Measurements from ENCODE around the gene SMIM22. TPM values are rescaled to one million over a fixed set of nuclear protein-coding genes. Genes with fewer than 3 reads are reported as not detected.

SMIM22 gene
- total RNA-seq: not detected

GRCh38 chr16:4795181-4795827, at the start of gene SMIM22:
Gene SMIM22, plus strand, starts transcription at chr16:4795369. Its CDS starts 366 bp downstream, at chr16:4795735.
- no peak for DNase-seq
- Mint-ChIP-seq H3K27me3 (no peaks in the 10 kb centered on the region), H3K4me1 (no peaks in the 10 kb centered on the region), H3K4me3 (no peak within 1 kb of the TSS), H3K36me3 (no peaks in the 10 kb centered on the region), H3K9me3 (no peaks in the 10 kb centered on the region), H3K27ac (no peak within 1 kb of the TSS)

DNA sequence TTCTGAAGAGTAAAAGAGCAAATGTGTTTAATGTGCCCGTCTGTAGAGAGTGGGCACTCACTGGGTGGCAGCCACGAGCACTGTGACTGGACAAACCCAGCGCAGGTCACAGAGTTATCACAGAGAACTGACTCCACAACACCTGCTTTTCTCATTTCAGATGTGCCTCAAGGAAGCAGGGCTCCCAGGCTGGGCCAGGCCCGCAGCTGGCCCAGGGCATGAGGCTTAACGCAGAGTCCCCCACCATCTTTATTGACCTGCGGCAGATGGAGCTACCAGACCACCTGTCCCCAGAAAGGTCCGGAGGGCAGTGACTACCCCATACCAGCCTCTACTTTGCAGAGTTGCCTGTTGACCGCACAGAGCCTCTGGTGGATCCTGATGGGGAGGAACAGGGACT, 49.0 kb upstream of the SMIM22 start:
- Mint-ChIP-seq H3K9me3 (no peaks in the 10 kb centered on the region), H3K4me3 (no peak overlapping the region), H3K36me3 (peaks cover 2% of the 10 kb centered on the region), H3K27ac (peak overlapping the region; percentile 4), H3K4me1 (peaks cover 39% of the 10 kb centered on the region), H3K27me3 (no peaks in the 10 kb centered on the region)
- no peak for DNase-seq

- Mint-ChIP-seq H3K36me3 (peaks cover 2% of the 10 kb centered on the region), H3K4me1 (peaks cover 39% of the 10 kb centered on the region), H3K27ac (peak overlapping the region; percentile 88), H3K4me3 (no peak overlapping the region), H3K9me3 (no peaks in the 10 kb centered on the region), H3K27me3 (no peaks in the 10 kb centered on the region)
- DNase-seq: peak; percentile 18
Observed at GRCh38 chr16:4746991-4747574, 48.1 kb upstream of the SMIM22 start.

- Mint-ChIP-seq H3K9me3 (no peaks in the 10 kb centered on the region), H3K27me3 (no peaks in the 10 kb centered on the region), H3K27ac (peak overlapping the region; percentile 88), H3K36me3 (peaks cover 2% of the 10 kb centered on the region), H3K4me3 (peak overlapping the region; percentile 35), H3K4me1 (peaks cover 33% of the 10 kb centered on the region)
- DNase-seq: no peak
Observed at GRCh38 chr16:4747906-4748681, 47.1 kb upstream of the SMIM22 start.

DNA sequence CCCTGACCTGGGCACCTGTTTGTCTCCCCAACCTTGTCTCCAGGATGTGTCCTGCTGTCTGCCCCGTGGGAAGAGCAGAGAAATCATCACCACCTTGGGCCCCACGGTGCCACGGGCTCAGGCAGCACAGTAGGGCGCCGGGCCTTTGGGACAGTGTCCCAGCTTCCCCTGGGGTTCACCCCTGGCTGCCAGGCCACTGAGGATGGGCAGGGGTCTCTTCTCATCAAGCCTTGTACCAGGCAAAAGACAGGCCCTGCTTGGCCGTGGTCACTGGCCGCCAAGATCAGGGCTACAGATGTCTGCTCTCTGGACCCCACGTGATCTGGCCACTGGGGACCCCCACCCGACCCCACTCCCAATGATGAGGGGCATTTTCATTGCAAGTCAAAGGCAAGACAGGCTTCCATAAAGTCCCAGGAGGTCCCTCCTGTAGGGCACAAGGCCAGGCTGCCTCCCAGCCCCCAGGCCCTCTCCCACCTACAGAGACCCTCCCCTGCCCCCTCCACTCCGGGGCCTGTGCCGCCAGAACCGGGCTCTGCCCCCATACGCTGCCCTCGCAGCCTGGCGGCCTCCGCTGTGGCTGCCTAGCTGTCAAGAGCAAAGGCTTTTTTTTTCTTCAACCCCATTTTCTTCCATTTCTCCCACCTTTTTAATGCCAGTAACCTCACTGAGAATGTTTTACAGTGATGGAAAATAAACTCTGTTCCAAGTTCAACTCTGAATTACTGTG, 46.3 kb upstream of the SMIM22 start:
- Mint-ChIP-seq H3K27ac (peak overlapping the region; percentile 88), H3K4me1 (peaks cover 27% of the 10 kb centered on the region), H3K4me3 (no peak overlapping the region), H3K27me3 (no peaks in the 10 kb centered on the region), H3K9me3 (no peaks in the 10 kb centered on the region), H3K36me3 (peaks cover 2% of the 10 kb centered on the region)
- no peak for DNase-seq

DNA sequence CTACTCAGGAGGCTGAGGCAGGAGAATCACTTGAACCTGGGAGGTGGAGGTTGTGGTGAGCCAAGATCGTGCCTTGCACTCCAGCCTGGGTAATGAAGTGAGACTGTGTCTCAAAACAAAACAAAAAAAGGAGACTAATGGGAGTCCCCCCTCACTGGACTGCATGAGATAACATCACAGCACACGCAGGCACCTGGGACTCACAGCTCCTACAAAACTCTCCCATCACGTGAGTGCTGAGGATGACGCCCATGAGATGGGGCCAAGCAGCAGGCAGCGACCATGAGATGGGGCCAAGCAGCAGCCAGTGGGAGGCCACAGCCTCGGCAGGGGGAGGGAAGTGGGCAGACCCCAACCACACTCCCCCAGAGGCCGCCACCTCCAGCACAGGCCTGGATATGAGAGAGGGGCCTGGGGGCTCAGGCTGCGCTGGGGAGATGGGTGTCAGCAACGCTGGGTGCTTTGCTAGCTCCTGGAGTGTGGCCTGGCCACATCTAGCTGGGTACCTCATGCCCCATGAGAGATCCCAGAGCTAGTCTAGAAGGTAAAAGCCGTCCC, 45.4 kb upstream of the SMIM22 start:
- H3K27me3 Mint-ChIP-seq: no peaks in the 10 kb centered on the region
- no peaks in the 10 kb centered on the region for H3K9me3 Mint-ChIP-seq
- H3K27ac Mint-ChIP-seq: no peak overlapping the region
- DNase-seq: no peak
- no peak overlapping the region for H3K4me3 Mint-ChIP-seq
- H3K36me3 Mint-ChIP-seq: peaks cover 4% of the 10 kb centered on the region
- peaks cover 27% of the 10 kb centered on the region for H3K4me1 Mint-ChIP-seq

GRCh38 chr16:4750896-4751295, 44.3 kb upstream of the SMIM22 start:
- H3K36me3 Mint-ChIP-seq: peaks cover 14% of the 10 kb centered on the region
- no peak for DNase-seq

DNA sequence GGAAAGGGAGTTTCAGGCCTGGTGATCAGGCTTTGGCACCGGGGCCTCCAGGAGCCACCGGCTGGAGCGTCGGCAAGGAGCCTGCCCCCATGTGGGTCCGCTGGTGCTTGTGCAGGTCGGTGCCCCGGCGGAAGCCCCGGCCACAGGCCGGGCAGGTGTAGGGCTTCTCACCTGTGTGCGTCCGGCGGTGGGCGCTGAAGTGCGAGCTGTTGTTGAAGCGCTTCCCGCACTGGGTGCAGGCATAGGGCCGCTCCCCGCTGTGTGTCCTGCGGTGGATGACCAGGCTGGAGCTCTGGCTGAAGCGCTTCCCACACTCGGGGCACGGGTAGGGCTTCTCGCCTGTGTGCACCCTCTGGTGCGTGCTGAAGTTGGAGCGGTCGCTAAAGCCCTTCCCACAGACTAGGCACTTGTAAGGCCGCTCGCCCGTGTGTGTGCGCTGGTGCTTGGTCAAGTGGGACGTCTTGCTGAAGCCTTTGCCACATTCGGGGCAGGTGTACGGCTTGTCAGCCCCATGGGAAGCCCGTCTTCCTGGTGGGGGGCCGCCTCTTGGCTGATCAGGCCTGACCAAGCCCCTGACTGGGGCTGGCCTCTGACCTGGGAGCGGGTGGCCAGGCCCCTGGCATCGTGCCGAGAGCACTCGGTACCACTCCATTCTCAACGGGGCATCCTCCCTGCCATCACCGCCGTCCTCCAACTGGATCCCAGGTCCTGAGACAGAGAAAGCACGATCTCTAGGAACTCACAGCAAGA, 42.6 kb upstream of the SMIM22 start:
- Mint-ChIP-seq H3K27me3 (no peaks in the 10 kb centered on the region), H3K4me3 (no peak overlapping the region), H3K27ac (no peak overlapping the region), H3K4me1 (peaks cover 13% of the 10 kb centered on the region), H3K9me3 (no peaks in the 10 kb centered on the region), H3K36me3 (peaks cover 15% of the 10 kb centered on the region)
- DNase-seq: no peak

More at GRCh38 chr16:4750896-4751295, 44.3 kb upstream of the SMIM22 start:
- Mint-ChIP-seq H3K4me1 (peaks cover 27% of the 10 kb centered on the region), H3K27me3 (no peaks in the 10 kb centered on the region), H3K27ac (no peak overlapping the region), H3K9me3 (no peaks in the 10 kb centered on the region), H3K4me3 (no peak overlapping the region)

DNA sequence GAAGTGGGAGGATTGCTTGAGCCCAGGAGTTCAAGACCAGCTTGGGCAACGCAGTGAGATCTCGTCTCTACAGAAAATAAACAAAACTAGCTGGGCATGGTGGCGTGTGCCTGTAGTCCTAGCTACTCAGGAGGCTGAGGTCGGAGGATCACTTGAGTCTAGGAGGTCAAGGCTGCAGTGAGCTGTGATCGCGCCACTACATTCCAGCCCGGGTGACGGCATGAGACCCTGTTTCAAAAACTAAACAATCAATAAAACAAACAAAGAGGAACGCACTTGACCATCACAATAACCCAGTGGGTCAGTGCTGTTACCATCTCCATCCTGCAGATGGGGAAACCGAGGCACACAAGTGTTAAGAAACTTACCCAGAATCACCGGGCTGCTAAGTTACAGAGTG, 41.9 kb upstream of the SMIM22 start:
- no peak overlapping the region for H3K4me3 Mint-ChIP-seq
- H3K4me1 Mint-ChIP-seq: peaks cover 6% of the 10 kb centered on the region
- peaks cover 15% of the 10 kb centered on the region for H3K36me3 Mint-ChIP-seq
- H3K27ac Mint-ChIP-seq: no peak overlapping the region
- no peaks in the 10 kb centered on the region for H3K9me3 Mint-ChIP-seq
- H3K27me3 Mint-ChIP-seq: no peaks in the 10 kb centered on the region
- DNase-seq: no peak

- Mint-ChIP-seq H3K27ac (no peak overlapping the region), H3K9me3 (no peaks in the 10 kb centered on the region), H3K36me3 (peaks cover 18% of the 10 kb centered on the region), H3K27me3 (no peaks in the 10 kb centered on the region), H3K4me1 (no peaks in the 10 kb centered on the region), H3K4me3 (no peak overlapping the region)
- no peak for DNase-seq
Observed at GRCh38 chr16:4754865-4755264, 40.3 kb upstream of the SMIM22 start.

- H3K27me3 Mint-ChIP-seq: no peaks in the 10 kb centered on the region
- no peak for DNase-seq
- no peaks in the 10 kb centered on the region for H3K4me1 Mint-ChIP-seq
- H3K27ac Mint-ChIP-seq: no peak overlapping the region
- no peak overlapping the region for H3K4me3 Mint-ChIP-seq
- peaks cover 20% of the 10 kb centered on the region for H3K36me3 Mint-ChIP-seq
- no peaks in the 10 kb centered on the region for H3K9me3 Mint-ChIP-seq
Observed at GRCh38 chr16:4755687-4756086, 39.5 kb upstream of the SMIM22 start.

GRCh38 chr16:4760221-4760910, 34.8 kb upstream of the SMIM22 start:
- H3K4me1 Mint-ChIP-seq: no peaks in the 10 kb centered on the region
- H3K9me3 Mint-ChIP-seq: no peaks in the 10 kb centered on the region
- H3K27me3 Mint-ChIP-seq: no peaks in the 10 kb centered on the region
- no peak overlapping the region for H3K4me3 Mint-ChIP-seq
- peaks cover 14% of the 10 kb centered on the region for H3K36me3 Mint-ChIP-seq
- no peak overlapping the region for H3K27ac Mint-ChIP-seq
- no peak for DNase-seq

GRCh38 chr16:4762205-4762604, 33.0 kb upstream of the SMIM22 start:
- H3K4me3 Mint-ChIP-seq: no peak overlapping the region
- peaks cover 7% of the 10 kb centered on the region for H3K36me3 Mint-ChIP-seq
- no peaks in the 10 kb centered on the region for H3K9me3 Mint-ChIP-seq
- H3K27me3 Mint-ChIP-seq: no peaks in the 10 kb centered on the region
- H3K27ac Mint-ChIP-seq: no peak overlapping the region
- H3K4me1 Mint-ChIP-seq: peaks cover 8% of the 10 kb centered on the region
- no peak for DNase-seq

GRCh38 chr16:4763791-4764190, 31.4 kb upstream of the SMIM22 start:
- DNase-seq: no peak
- Mint-ChIP-seq H3K4me1 (peaks cover 18% of the 10 kb centered on the region), H3K36me3 (peaks cover 7% of the 10 kb centered on the region), H3K4me3 (no peak overlapping the region), H3K27ac (no peak overlapping the region), H3K9me3 (no peaks in the 10 kb centered on the region), H3K27me3 (no peaks in the 10 kb centered on the region)
